HG03066 (cell line): ENCODE data around the gene USP5.
"Not testable (repeated sequence)": the region's sequence is repeated elsewhere in the genome, so short reads cannot be mapped to it uniquely, and the experiment has no call there.

Source experiments
- ATAC-seq: cut with Tn5 transposase; IDR thresholded peaks from one replicate; pipeline ENCODE4 v1.9.1; 2021; ENCODE audit warnings: low read depth; ENCODE audit not compliant: unreplicated experiment

The USP5 gene

DNA sequence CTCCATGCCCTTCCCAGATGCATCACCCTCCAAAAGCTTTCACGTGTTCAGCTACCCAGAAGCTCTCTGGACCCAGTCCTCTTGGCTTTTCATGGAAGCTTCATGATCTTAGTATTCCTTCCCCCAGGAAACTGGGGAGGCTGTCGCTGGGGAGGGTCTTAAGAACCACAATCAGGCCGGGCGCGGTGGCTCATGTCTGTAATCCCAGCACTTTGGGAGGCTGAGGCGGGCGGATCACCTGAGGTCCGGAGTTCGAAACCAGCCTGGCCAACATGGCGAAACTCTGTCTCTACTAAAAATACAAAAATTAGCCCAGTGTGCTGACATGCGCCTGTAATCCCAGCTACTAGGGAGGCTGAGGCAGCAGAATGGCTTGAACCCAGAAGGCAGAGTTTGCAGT lies 56.2 kb downstream of the USP5 start:
- ATAC-seq, result not testable (repeated sequence)

DNA sequence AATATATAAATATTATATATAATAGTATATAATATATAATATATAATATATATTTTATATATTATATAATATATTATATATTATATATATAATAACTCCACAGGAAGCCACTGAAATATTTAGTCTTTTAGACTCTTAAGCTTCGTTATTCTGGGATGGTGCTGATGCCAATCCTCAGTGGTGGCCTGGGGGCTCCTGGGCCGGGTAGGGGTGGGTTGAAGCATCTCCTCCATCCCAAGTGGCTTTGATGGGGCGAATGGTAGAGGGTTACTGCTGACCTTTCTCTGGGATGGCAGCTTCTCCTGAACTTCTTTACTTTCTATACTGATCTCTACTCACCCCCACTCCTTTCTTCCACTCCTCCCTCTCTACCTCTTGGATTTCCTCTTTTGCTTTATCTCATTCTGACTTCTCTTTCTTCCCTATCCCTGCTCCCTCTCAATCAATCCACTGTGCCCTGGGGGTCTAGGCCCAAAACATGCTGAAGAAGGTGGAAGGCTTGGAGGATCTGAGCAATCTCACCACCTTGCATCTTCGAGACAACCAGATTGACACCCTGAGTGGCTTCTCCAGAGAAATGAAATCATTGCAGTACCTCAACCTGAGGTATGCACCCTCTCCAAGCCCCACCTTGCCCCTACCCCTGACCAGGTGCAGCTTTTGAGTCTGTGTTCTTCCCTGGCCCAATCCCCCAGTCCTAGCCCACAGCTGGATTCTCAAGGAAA lies 57.6 kb downstream of the USP5 start:
- no peak for ATAC-seq

DNA sequence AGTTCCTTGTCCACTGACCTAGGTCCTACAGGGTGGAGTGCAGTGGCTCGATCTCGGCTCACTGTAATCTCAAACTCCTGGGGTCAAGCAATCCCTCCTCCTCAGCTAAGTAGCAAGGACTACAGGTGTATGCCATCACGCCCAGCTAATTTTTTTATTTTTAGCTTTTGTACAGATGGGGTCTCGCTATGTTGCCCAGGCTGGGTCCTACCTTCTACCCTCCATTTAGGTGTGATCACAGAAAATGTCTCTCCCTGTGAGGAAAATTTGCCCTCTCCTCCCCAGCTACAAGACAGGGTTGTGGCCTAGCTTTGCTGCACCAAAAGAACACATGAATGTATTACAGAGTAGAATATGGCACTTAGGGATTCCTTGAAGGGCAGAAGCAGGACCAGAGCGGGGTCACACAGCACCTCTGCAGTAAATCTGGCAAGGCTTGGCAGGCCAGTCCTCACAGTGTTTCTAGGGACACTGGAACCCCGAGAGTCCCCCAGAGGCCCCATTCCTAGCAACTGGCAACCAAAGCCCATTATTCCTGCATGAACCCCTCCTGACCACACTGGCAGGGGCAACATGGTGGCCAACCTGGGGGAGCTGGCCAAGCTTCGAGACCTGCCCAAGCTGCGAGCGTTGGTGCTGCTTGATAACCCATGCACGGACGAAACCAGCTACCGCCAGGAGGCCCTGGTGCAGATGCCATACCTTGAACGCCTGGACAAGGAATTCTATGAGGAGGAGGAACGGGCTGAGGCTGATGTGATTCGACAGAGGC lies 60.4 kb downstream of the USP5 start:
- no peak for ATAC-seq

DNA sequence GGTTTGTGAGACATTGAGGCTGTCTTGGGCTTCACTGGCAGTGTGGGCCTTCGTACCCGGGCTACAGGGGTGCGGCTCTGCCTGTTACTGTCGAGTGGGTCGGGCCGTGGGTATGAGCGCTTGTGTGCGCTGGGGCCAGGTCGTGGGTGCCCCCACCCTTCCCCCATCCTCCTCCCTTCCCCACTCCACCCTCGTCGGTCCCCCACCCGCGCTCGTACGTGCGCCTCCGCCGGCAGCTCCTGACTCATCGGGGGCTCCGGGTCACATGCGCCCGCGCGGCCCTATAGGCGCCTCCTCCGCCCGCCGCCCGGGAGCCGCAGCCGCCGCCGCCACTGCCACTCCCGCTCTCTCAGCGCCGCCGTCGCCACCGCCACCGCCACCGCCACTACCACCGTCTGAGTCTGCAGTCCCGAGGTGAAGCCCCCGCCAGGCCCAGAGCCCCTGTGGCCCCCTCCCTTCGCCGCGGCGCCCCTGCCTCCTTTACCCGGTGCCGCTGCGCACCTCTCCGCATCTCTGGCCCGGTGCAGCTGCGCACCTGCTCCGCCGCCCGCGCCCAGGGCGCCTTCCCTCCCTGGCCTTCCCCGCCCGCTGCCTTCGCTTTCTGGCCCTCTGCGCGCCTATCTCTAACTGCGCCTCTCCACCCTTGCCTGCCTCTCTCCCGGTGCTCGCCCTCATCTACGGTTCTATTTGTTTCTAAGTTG lies 62.4 kb downstream of the USP5 start, which contains the start of gene ENO2:
Gene ENO2, plus strand, starts transcription at position 335 of the 701 bp plus-strand sequence. CDS start 1,253 bp downstream, outside the sequence.
- ATAC-seq, result peak; percentile 76

DNA sequence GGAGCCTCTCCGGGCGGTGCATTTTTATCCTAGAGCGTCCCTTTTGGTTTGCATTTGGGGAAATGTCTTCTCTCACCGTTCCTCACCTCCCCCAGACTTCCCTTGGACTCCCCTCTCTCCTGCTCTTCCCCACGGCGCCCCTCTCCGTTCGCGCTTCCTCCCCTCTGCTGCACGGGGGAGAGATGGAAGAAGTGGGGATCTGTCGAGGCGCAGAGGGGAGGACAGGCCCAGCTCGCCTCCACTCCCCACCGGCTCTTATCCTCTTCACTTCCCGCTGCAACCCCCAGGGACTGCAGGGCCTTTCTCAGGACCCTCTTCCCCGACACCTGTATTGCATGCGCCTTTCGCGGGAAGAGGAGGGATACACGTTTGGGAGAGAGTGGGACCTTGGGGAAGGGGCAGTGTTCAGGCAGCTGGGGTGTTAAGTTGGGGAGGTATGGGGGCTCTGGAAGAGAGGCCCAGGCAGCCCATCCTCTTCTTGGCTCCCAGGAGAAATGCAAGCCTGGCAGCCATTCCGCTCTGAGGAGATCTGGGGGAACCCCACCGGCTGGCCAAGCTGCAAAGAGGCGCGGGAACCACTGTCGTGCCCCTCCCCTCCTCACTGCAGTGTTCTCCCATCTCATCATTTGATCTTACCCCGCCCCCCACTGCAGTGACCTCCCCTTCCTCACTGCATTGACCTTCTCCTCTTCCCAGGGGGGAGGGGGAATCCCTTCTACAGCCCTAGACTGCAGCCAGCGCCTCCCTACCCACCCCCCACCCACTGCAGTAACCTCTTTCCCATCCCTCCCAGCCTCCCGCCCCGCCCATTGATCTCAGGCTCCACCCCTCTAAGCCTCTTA lies 63.2 kb downstream of the USP5 start:
- no peak for ATAC-seq

DNA sequence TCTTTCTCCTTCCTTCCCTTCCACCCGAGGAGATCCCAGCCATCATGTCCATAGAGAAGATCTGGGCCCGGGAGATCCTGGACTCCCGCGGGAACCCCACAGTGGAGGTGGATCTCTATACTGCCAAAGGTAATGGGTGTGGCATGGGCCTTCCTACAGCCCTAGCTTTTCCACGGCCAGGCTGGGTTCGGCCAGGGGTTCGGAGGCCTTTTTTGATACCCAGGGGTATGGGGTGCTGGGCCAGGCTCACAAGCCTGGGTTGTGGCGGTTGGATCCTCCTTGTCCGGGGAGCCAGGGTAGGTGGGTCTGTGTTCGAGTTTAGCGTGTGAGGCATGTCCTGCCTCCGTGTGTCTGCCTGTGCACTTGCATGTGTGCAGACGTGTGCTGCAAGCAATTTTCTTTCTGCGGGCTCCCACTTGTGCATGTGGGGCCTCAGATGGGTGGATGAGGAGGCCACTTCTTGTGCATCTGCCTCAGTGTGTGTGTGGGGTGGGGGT lies 63.9 kb downstream of the USP5 start:
- no peak for ATAC-seq
